NOMO-1 treated with DMSO at 0.1 percent for 48 hours (cell line): ENCODE data around the gene CREB3L1.

Experiments used
- DNase-seq: peaks from one replicate; lab custom pipeline; 2025; ENCODE audit not compliant: unreplicated experiment; lab: John Stamatoyannopoulos, UW

Gene CREB3L1

DNA sequence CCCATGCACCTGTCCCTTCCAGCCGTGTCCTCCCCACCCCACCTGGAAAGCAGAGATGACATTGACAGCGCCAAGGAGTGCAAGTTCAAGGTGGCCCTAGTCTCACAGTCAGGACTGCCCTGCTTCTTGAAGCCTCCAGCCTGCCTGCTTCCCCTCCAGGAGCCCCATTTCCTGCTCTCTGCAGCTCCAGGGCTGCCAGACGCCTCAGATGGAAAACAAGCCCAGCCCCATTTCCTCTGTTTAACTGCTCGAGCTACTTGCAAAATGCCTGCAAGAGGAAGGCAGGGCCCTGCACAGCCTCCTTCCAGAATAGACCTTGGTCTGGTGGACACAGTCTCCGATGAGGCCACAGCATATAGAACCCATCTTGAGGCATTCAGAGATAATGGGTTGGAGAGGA lies 64.8 kb downstream of the CREB3L1 start:
- peak; percentile 86 for DNase-seq

- DNase-seq, result no peak
These were observed 66.1 kb downstream of the CREB3L1 start for GRCh38 chr11:46343520-46343919.

DNA sequence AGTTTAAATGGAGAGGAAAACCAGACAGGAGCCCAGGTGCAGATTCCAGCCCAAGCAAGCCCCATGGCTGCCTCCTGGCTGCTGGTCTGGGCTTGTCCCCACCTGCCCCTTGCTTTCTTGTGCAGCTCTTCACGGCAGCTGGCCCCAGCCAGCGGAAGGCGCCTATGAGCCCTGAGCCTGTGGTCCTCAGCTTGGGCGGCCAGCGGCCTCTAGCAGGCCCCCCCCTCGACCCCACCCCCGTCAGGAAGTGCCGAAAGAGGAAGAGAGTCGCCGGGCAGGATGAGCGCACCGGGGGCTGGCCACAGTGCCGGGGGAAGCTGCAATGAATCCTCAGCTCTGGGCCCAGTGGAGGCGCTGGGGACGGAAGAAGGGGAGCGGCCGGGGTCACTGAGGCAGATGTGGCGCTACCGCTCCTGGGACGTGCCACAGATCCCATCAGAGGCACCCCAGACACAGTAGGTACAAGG lies 67.7 kb downstream of the CREB3L1 start:
- peak; percentile 88 for DNase-seq

GRCh38 chr11:46345881-46346484 lies 68.5 kb downstream of the CREB3L1 start:
- DNase-seq, result peak; percentile 27

- DNase-seq, result peak; percentile 74
These were observed 69.6 kb downstream of the CREB3L1 start, which contains the start of gene DGKZ for GRCh38 chr11:46346886-46347636. Gene DGKZ, plus strand, starts transcription at chr11:46347463. Its CDS starts 197 bp downstream, at chr11:46347660.

GRCh38 chr11:46347637-46348311 lies 70.3 kb downstream of the CREB3L1 start:
- DNase-seq, result no peak

DNA sequence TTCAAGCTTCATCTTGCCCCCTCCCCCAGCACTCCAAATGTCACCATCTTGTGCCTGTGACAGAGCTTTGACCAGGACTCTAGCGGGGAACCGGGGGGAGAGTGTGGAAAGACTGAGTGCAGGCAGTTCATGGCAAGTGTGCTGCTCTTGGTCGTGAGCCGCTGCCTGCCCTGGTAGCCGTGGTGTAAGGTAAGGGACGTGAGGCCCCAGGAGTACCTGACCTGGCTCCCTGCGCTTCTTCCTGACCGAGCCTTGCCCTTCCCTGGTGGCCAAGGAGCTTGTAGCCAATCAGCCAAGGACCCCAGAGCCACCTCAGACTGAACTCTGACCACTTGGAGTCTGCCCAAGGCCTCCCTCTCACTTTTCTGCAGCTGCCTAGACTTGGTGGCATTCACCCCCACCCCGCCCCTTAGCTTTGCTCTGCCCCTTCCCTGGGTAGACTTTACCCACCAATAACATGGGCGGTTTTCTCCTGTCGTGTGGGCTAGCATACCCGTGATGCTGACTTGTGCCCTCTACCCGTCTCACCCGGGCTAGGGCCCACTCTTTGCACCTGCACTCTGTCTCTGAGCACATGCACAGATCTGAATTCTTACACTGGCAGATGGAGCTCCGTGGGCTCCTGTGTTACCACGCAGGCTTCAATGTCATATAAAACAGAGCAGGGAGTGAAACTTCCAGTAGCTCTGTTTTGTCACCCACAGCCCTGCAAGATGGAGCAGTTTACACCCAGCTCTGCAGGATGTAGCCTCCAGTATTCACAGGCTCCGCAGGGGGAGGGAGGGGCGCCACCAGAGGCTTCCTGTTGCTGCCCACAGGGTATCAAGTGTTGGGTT lies 71.3 kb downstream of the CREB3L1 start:
- DNase-seq, result no peak

DNA sequence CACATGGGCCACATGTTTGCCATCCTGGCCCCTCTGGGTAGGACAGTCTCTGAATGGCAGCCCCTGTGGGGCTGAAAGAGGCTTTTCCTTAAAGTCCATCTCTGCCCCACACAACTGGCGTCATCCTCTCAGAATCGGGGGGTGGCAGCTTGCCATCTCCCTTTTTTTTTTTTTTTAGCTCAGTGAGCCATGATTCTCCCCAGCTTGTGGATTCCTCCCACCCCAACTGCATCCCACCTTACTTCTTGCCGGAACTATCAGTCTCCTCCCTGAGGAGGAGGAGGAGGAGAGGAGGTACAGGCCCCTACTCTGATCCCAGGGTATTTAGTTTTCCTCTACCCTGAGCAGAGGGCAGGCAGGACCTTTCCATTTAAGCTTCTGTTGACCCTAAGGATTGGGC lies 73.2 kb downstream of the CREB3L1 start:
- no peak for DNase-seq

DNA sequence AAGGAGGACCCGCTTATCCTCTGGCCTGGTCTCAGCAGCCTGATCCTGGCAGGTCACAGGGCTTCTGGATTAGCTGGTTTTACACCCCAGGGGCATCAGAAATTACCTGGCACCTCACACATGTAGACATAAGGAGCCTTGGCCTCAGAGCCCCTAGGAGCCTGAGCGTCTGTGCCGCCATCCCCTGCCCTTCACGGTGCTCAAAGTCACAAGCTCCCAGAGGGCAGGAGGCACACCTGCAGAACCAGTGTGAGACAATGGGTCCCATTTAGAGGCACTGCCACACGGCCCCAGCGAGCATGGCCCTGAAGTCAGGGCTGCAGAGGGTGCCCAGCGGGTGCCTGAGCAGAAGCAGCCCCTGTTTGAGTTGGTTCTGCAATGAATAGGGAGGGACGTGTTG lies 73.7 kb downstream of the CREB3L1 start:
- no peak for DNase-seq

DNA sequence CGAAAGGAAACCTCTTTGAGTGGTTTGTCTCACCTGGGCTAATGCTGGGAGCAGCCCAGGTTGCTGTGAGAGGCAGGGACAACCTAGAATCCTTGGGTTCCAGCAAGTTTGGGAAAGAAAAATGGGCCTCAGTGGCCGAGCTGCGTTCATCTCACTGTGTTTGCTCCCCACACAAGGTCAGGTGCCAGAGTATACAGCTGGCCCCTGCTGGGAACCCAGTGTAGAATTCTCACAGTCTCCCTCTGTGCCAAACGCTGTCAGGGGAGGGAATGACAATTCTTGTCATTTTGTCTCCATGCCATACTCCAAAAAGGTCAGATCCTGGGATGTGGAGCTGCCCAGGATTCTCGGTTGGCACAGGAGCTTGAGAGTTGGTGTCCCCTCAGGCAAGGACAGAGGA lies 74.1 kb downstream of the CREB3L1 start:
- DNase-seq, result no peak

DNA sequence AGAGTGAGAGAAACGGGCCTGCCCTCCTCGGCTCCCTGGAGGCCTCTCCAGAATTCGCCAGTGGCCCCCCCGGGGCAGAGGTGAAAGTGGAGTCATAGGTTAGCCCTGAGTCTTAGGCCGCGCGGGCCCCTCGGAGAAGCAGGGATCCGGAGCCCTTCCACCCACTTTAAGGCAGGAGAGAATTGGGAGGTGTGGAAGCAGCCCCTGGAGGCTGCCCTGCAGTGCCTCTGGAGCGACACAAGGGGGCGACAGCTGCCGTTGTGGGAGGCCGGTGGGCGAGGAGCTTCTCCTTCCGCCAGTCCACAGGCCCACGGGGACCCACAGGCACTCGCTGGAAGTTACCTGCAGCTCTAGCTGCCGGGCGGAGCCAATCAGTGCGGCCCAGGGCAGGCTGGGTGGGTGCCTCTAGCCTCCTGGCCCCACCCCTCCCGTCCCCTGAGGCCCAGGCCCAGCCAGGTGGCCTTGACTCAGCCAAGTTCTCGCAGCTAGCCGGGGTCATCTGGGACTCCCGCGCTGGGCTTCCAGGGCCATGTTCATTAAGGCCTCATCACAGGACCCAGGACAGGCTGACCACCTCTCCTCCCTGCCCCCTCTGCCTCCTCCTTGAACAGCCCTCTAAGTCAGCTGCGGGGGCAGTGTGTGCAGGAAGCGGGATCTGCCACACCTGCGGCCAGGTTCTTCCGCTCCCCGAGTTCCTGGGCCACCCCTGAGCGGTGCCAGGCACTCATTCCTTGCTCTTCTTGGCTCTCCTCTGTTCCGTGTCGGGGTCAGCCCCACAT lies 74.8 kb downstream of the CREB3L1 start:
- peak; percentile 22 for DNase-seq

DNA sequence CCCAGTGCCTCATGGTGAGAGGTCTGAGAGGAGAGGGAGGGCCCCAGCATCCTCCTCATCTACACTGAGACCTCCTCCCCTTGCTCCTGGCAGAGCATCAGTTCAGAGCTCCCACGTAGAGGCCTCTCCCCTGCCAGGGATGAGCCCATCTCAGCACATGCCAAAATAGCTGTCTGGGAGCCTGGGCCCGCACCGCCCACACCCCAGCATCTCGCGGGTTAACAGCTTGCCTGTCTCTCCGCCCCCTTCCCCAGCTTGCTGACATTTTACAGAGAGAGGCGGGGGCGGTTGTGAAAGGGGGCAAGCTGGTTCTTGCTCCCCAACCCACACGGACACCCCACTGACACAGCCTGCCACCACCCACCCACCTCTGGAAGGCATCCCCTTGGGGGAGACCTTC lies 76.2 kb downstream of the CREB3L1 start:
- DNase-seq, result no peak

GRCh38 chr11:46356924-46357482 lies 79.5 kb downstream of the CREB3L1 start:
- peak; percentile 78 for DNase-seq

- DNase-seq, result peak; percentile 44
These were observed 80.0 kb downstream of the CREB3L1 start for GRCh38 chr11:46357483-46357936.

- no peak for DNase-seq
These were observed 82.5 kb downstream of the CREB3L1 start for GRCh38 chr11:46359953-46360352.

DNA sequence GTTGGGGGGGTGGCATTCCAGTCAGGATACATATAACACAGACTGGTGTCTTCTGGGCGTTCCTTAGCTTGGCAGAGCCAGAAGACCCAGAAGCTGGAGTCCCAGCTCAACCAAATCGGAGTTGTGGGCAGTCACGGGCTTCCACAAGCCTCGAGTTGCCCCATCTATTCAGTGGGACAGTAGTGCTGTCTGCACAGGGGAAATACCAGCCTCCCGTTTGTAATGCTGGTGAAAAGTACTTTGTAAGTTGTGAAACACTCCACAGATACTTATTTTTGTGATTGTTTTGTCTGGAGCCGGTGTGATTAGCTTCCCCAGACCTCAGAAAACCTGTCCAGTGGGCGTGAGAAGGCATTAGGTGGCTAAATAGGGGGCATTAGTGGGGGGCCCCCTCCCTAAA lies 83.4 kb downstream of the CREB3L1 start:
- DNase-seq, result peak; percentile 65

DNA sequence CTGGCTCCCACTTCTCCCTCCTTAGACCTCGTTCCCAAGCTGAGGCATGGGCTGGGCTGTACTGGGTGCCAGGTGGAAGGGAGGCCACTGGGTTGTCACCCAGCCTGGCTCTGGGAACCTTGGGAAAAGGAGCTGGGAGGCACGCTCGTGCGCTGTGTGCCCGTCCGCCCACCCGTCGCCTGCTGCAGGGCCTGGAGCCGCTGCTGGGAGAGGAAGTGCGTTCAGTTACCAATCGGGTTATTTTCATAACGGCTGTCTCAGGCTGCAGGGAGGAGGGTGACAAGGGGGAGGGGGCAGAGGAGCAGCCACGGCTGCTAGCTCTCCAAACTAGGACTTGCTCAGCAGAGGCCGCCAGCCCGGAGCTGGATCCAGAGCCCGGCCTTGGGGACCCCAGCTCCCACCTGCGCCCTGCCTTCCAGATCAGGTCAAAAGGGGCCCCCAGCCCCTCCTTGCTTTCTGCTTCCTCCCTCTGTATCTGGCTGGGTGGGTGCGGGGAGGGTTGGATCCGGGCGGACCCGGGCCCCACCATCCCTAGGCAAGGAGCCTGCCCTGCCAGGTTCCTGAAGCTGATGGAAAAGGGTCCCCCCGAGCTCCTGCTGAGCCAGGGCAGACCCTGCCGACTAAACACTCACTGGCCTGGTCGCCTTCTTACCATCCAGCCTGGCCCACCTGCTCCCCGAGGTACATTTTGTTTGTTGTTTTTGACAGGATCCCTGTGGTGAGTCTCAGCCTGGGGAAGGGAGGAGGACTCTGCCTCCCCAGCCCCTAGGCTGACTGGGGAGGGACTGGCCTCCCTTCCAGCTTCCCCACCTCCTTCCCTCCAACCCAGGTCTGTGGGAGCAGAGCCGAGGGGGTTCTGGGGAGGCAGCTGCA lies 84.1 kb downstream of the CREB3L1 start:
- DNase-seq, result peak; percentile 87

DNA sequence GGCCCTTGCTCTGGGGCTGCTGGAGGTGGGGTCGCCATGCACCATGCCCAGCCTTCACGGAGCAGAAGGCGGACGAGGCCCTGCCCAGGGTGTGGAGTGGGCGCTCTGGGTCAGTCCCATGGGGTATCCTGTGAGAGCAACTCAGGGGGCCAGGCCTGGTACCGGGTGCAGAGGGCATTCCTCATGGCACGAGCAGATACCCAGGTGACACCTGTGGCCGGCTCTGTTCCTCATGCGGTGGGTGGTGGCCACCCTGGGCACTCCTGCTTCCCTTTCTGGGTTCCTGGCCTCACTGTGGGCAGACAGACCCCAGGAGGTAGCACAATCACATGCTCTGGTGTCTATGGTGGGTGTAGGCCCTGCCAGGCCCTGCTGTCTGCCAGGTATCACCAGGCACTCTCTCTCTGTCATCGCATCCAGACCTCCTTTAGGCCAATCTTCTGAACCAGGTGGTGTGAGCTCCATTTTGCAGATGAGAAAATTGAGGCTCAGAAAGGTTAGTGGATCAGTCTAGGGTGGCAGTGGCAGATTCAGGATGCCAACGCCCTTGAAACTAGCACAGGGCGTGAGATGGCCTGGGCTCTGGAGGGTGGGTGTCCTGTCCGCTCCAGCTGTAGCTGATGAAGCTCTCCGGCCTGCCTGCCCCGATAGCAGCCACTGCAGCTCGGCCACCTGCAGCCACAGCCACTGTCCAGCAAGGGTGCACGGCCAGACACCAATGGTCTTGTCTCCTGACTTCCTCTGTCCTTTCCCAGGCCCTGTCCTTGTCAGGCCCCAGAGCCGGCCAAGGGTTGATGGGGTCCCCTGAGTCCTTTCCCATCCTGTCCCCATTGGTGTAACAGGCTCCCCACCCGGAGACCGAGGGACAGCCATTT lies 84.9 kb downstream of the CREB3L1 start:
- DNase-seq, result no peak
